Measurements from ENCODE around the gene MTHFD1L.

MTHFD1L gene

GRCh38 chr6:150934380-150934779 is 68.9 kb downstream of the MTHFD1L start:
- DNase-seq (ENCODE audit: low spot score) = peak; percentile 67

GRCh38 chr6:150936021-150936555 is 70.6 kb downstream of the MTHFD1L start:
- no peak for DNase-seq (ENCODE audit: low spot score)

- no peak for DNase-seq (ENCODE audit: low spot score)
Measured at GRCh38 chr6:150937132-150937906, 71.8 kb downstream of the MTHFD1L start.

- no peak for DNase-seq (ENCODE audit: low spot score)
Measured at GRCh38 chr6:150939399-150939798, 73.9 kb downstream of the MTHFD1L start.

GRCh38 chr6:150940941-150941340 is 75.4 kb downstream of the MTHFD1L start:
- DNase-seq (ENCODE audit: low spot score) = no peak

- no peak for DNase-seq (ENCODE audit: low spot score)
Measured at GRCh38 chr6:150949526-150949925, 84.0 kb downstream of the MTHFD1L start.

GRCh38 chr6:150953851-150954250 is 88.3 kb downstream of the MTHFD1L start:
- DNase-seq (ENCODE audit: low spot score) = no peak

GRCh38 chr6:150959166-150959565 is 93.7 kb downstream of the MTHFD1L start:
- no peak for DNase-seq (ENCODE audit: low spot score)

- no peak for DNase-seq (ENCODE audit: low spot score)
Measured at GRCh38 chr6:150962436-150962835, 96.9 kb downstream of the MTHFD1L start.

GRCh38 chr6:150964765-150965164 is 99.3 kb downstream of the MTHFD1L start:
- no peak for DNase-seq (ENCODE audit: low spot score)

GRCh38 chr6:150966786-150967185 is 101.3 kb downstream of the MTHFD1L start:
- no peak for DNase-seq (ENCODE audit: low spot score)

GRCh38 chr6:150967381-150967780 is 101.9 kb downstream of the MTHFD1L start:
- DNase-seq (ENCODE audit: low spot score) = no peak

- DNase-seq (ENCODE audit: low spot score) = peak; percentile 16
Measured at GRCh38 chr6:150967910-150968309, 102.4 kb downstream of the MTHFD1L start.

GRCh38 chr6:150969901-150970300 is 104.4 kb downstream of the MTHFD1L start:
- DNase-seq (ENCODE audit: low spot score) = no peak

- DNase-seq (ENCODE audit: low spot score) = no peak
Measured at GRCh38 chr6:150971219-150971618, 105.7 kb downstream of the MTHFD1L start.

GRCh38 chr6:150975136-150975535 is 109.6 kb downstream of the MTHFD1L start:
- DNase-seq (ENCODE audit: low spot score) = no peak

- DNase-seq (ENCODE audit: low spot score) = no peak
Measured at GRCh38 chr6:150977281-150977680, 111.8 kb downstream of the MTHFD1L start.

- no peak for DNase-seq (ENCODE audit: low spot score)
Measured at GRCh38 chr6:150978624-150979023, 113.1 kb downstream of the MTHFD1L start.

GRCh38 chr6:150979826-150980350 is 114.4 kb downstream of the MTHFD1L start:
- no peak for DNase-seq (ENCODE audit: low spot score)

- no peak for DNase-seq (ENCODE audit: low spot score)
Measured at GRCh38 chr6:150981095-150981494, 115.6 kb downstream of the MTHFD1L start.

- DNase-seq (ENCODE audit: low spot score) = no peak
Measured at GRCh38 chr6:150981669-150982068, 116.2 kb downstream of the MTHFD1L start.

- no peak for DNase-seq (ENCODE audit: low spot score)
Measured at GRCh38 chr6:150987371-150987828, 121.9 kb downstream of the MTHFD1L start.

GRCh38 chr6:150987855-150988464 is 122.5 kb downstream of the MTHFD1L start:
- no peak for DNase-seq (ENCODE audit: low spot score)

Data from hepatic stellate cell (primary cell).